Endothelial cell (in vitro differentiated cells): ENCODE data around the gene SLC7A8. TPM values are rescaled to one million over a fixed set of nuclear protein-coding genes. Genes with fewer than 3 reads are reported as not detected.

Source experiments
- DNase-seq: peaks from one replicate; pipeline ENCODE4 v3.0.0; 2021; ENCODE audit warnings: low spot score
- H3K27ac Mint-ChIP-seq: one replicate; pipeline ENCODE4 v1.8.0; 2021; ENCODE audit warnings: mixed read lengths, inconsistent platforms; ENCODE audit not compliant: unreplicated experiment
- H3K27me3 Mint-ChIP-seq: one replicate; pipeline ENCODE4 v1.8.0; 2021; ENCODE audit warnings: mild to moderate bottlenecking, moderate library complexity, mixed read lengths, inconsistent platforms; ENCODE audit not compliant: unreplicated experiment
- H3K36me3 Mint-ChIP-seq: one replicate; pipeline ENCODE4 v1.8.0; 2021; ENCODE audit warnings: mild to moderate bottlenecking, low read depth, mixed read lengths, inconsistent platforms; ENCODE audit not compliant: unreplicated experiment
- H3K4me1 Mint-ChIP-seq: one replicate; pipeline ENCODE4 v1.8.0; 2021; ENCODE audit warnings: mild to moderate bottlenecking, mixed read lengths, inconsistent platforms; ENCODE audit not compliant: unreplicated experiment
- H3K4me3 Mint-ChIP-seq: one replicate; pipeline ENCODE4 v1.8.0; 2021; ENCODE audit warnings: mild to moderate bottlenecking, mixed read lengths, inconsistent platforms; ENCODE audit not compliant: unreplicated experiment
- H3K9me3 Mint-ChIP-seq: one replicate; pipeline ENCODE4 v1.8.0; 2021; ENCODE audit warnings: mixed read lengths, inconsistent platforms; ENCODE audit not compliant: unreplicated experiment
- total RNA-seq: library from RNA; stranded (reverse); fragmentation: NEBNext Ultra II Directional; extraction: Animal tissue kit (Norgen Biotek cat#: 25700); gene quantifications from one replicate; pipeline ENCODE4 v1.2.1, GENCODE V29; 2021; ENCODE audit not compliant: unreplicated experiment
- TF ChIP-seq, protein P1 (sequence below): fragments of 200-600 bp; sonication (generic); IDR thresholded peaks from one replicate; pipeline ENCODE4 v1.5.0; 2021; ENCODE audit warnings: antibody characterized with exemption; ENCODE audit not compliant: unreplicated experiment

The SLC7A8 gene
- total RNA-seq, 1 donor from 2014 or later = 24.3 TPM

DNA sequence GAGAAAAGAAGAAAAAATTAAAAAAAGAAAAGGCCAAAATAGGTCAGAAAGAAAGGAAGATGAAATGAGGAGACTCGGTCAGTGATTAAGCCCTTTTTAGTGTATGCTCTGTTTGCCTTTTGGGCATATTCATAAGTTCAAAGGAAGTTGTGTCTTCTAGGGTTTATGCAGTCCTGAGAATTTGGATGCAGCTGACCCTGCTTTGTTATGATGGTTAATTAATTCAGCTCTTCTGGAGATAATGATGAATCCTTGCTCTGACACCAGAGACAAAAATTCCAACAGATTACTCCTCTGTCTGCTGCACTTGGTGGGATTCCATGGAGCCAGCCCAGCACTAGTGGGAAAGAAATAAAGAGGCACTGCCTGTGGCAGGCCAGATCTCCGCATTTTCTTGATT, 4.5 kb upstream of the SLC7A8 start:
- Mint-ChIP-seq H3K27me3 (no peaks in the 10 kb centered on the region), H3K27ac (no peak overlapping the region), H3K36me3 (no peaks in the 10 kb centered on the region), H3K9me3 (no peaks in the 10 kb centered on the region), H3K4me1 (no peaks in the 10 kb centered on the region), H3K4me3 (no peak overlapping the region)
- TF ChIP-seq, protein P1, sequence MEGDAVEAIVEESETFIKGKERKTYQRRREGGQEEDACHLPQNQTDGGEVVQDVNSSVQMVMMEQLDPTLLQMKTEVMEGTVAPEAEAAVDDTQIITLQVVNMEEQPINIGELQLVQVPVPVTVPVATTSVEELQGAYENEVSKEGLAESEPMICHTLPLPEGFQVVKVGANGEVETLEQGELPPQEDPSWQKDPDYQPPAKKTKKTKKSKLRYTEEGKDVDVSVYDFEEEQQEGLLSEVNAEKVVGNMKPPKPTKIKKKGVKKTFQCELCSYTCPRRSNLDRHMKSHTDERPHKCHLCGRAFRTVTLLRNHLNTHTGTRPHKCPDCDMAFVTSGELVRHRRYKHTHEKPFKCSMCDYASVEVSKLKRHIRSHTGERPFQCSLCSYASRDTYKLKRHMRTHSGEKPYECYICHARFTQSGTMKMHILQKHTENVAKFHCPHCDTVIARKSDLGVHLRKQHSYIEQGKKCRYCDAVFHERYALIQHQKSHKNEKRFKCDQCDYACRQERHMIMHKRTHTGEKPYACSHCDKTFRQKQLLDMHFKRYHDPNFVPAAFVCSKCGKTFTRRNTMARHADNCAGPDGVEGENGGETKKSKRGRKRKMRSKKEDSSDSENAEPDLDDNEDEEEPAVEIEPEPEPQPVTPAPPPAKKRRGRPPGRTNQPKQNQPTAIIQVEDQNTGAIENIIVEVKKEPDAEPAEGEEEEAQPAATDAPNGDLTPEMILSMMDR = no peak
- no peak for DNase-seq

DNA sequence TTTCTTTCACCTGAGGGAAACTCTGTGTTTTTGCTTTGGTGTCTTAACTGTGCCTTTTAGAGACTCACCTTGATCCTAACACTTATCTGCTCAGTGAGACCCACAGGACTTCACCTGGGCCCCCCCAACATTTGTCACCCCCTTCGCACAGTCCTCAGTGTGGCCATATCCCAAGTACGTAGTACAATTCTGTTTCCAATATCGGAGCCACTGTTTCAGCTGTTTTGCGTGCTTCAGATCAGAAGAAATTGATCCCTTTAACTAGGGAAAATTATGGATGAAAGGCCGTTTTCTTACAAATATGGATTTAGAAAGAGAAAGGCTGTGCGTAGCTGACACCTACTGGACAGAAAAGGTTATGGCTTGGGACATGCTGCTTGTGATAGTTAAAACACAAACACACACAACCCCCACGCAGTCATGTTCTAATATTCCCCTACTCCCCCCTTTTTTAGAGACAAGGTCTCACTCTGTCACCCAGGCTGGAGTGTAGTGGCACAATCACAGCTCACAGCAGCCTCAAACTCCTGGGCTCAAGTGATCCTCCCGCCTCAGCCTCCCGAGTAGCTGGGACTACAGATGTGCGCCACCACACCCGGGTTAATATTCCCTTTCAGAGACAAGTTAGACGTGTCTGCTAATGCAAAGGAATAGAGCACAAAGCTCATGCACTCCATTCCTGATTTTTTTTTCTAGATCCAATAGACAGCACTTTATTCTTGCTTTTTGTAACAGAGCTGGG, 3.6 kb upstream of the SLC7A8 start:
- Mint-ChIP-seq H3K36me3 (no peaks in the 10 kb centered on the region), H3K27ac (no peak overlapping the region), H3K4me3 (no peak overlapping the region), H3K9me3 (no peaks in the 10 kb centered on the region), H3K4me1 (no peaks in the 10 kb centered on the region), H3K27me3 (no peaks in the 10 kb centered on the region)
- peak; percentile 31 for DNase-seq
- TF ChIP-seq, protein P1 = peak; percentile 61

DNA sequence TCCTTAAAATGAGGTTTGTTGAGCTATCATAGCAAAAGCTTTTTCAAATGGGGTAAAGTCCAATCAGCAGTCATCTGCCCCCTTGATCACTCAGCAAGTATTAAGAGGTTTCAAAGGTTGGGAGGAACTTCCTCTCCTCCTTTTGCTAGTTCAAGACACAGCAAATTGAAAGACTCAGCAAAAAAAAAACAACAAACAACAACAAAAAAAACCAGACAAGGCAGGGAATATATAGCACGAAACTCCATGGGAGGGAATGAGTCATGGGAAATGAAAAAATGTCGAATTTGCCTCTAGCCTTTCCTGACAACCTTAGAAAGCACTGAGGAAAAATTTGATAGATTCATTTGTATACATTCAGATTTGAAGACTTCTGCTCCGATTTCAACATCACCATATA, 1.6 kb upstream of the SLC7A8 start:
- no peaks in the 10 kb centered on the region for H3K27me3 Mint-ChIP-seq
- no peak overlapping the region for H3K27ac Mint-ChIP-seq
- no peak overlapping the region for H3K4me3 Mint-ChIP-seq
- H3K36me3 Mint-ChIP-seq = no peaks in the 10 kb centered on the region
- no peak for DNase-seq
- no peaks in the 10 kb centered on the region for H3K9me3 Mint-ChIP-seq
- no peaks in the 10 kb centered on the region for H3K4me1 Mint-ChIP-seq
- TF ChIP-seq, protein P1 = no peak

DNA sequence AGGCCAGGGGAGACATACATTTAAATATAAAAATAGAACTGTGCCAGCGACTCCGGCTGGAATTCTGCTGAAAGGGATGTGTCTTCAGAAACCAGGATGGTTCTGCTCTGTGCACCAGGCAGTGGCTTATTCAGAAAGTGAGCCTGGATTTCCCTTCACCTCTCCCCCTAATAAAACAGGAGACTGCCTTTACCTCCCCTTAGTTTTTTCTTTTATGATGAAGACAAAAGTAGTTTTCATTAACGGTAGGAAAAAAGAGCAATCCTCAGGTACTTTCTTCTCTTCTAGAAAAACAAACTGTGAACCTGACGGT, 346 bp downstream of the SLC7A8 start:
- no peaks in the 10 kb centered on the region for H3K27me3 Mint-ChIP-seq
- no peak overlapping the region for H3K27ac Mint-ChIP-seq
- DNase-seq = no peak
- H3K4me3 Mint-ChIP-seq = no peak overlapping the region
- no peaks in the 10 kb centered on the region for H3K9me3 Mint-ChIP-seq
- H3K36me3 Mint-ChIP-seq = no peaks in the 10 kb centered on the region
- H3K4me1 Mint-ChIP-seq = no peaks in the 10 kb centered on the region
- TF ChIP-seq, protein P1 = no peak

DNA sequence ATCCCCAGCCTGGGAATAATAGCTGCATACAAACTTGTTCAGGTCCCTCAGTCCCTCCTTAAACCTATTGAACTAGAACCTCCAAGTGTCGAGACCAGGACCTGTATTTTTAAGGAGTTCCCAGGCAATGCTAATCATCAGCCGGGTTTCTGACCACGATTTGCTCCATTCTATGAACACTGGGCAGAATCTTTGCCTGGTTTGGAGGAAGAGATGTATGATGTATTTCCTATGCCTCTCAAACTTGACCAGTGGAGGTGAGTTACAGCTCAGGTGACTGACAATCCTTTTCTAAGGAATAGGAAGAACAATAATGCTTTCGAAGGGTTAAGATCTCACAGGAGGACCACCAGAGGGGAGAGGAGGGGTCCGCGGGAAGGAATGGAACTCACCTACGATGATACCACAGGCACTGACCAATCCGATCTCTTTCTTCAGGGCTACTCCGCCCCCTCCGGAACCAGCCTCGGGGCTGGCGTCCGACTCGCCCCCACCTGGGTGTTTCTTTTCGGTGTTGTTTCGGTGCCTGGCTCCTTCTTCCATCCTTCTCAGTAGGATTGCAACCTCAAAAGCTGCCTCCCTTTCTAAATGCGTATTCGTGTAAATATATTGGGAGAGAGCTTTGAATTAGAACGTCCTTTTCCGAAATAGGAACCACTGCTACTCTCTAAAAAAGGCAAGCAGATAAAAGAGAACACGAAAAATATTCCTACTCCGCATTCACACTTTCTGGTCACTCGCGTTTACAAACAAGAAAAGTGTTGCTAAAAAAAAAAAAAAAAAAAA, 895 bp downstream of the SLC7A8 start:
- Mint-ChIP-seq H3K4me3 (no peak overlapping the region), H3K36me3 (no peaks in the 10 kb centered on the region), H3K9me3 (no peaks in the 10 kb centered on the region), H3K27ac (no peak overlapping the region), H3K27me3 (no peaks in the 10 kb centered on the region), H3K4me1 (no peaks in the 10 kb centered on the region)
- DNase-seq = peak; percentile 33
- TF ChIP-seq, protein P1 = no peak
